A673 (cell line): ENCODE data around the gene SOX2. TPM values are rescaled to one million over a fixed set of nuclear protein-coding genes. Genes with fewer than 3 reads are reported as not detected.

Experiments used
- BruUV-seq: library from RNA; stranded (reverse); fragments of 400-500 nt; replicated peaks from 2 replicates; lab custom pipeline; 2021; lab: Mats Ljungman, UMichigan
- CTCF ChIA-PET: fragments of 300-600 bp; sonication (Branson Sonifier 250); formaldehyde crosslinking; loops from one replicate; lab custom pipeline; 2022; ENCODE audit warnings: antibody characterized with exemption; lab: Charles Lee
- POLR2A ChIA-PET: fragments of 300-600 bp; sonication (Branson Sonifier 250); formaldehyde crosslinking; loops from one replicate; lab custom pipeline; 2022; ENCODE audit warnings: antibody characterized with exemption; ENCODE audit not compliant: low non-redundant PET; lab: Charles Lee
- DNase-seq: peaks from one replicate; pipeline ENCODE4 v3.0.0-alpha.2; 2015; ENCODE audit warnings: low spot score
- H3K27ac ChIP-seq: fragments of 200-600 bp; sonication (generic); 2 replicates; pipeline ENCODE4 v1.5.1; 2016; ENCODE audit warnings: mixed run types, low read depth, mild to moderate bottlenecking, mixed read lengths, antibody characterized with exemption, low read length; ENCODE audit not compliant: poor library complexity, severe bottlenecking
- H3K27me3 ChIP-seq: fragments of 200-600 bp; sonication (generic); replicated peaks from 2 replicates; pipeline ENCODE4 v1.6.1; 2017; ENCODE audit warnings: mixed run types, low read depth, mild to moderate bottlenecking, mixed read lengths, antibody characterized with exemption, low read length; ENCODE audit not compliant: insufficient read depth, poor library complexity
- H3K36me3 ChIP-seq: fragments of 200-600 bp; sonication (generic); 2 replicates; pipeline ENCODE4 v1.6.1; 2016; ENCODE audit warnings: mixed run types, mild to moderate bottlenecking, mixed read lengths, antibody characterized with exemption, low read length; ENCODE audit not compliant: insufficient read depth, poor library complexity, severe bottlenecking
- H3K4me1 ChIP-seq: fragments of 200-600 bp; sonication (generic); 2 replicates; pipeline ENCODE4 v1.6.1; 2017; ENCODE audit warnings: mixed run types, mild to moderate bottlenecking, mixed read lengths, antibody characterized with exemption, low read length; ENCODE audit not compliant: insufficient read depth, poor library complexity, severe bottlenecking
- H3K4me3 ChIP-seq: fragments of 200-600 bp; sonication (generic); 2 replicates; pipeline ENCODE4 v1.5.1; 2016; ENCODE audit warnings: low read depth, mixed run types, mild to moderate bottlenecking, mixed read lengths, low read length; ENCODE audit not compliant: poor library complexity, severe bottlenecking
- H3K9me3 ChIP-seq: fragments of 200-600 bp; sonication (generic); 2 replicates; pipeline ENCODE4 v1.6.1; 2016; ENCODE audit warnings: mixed run types, low read depth, mild to moderate bottlenecking, mixed read lengths, antibody characterized with exemption, low read length; ENCODE audit not compliant: poor library complexity, severe bottlenecking
- EZH2 ChIP-seq: fragments of 200-600 bp; sonication (generic); IDR thresholded peaks from 2 replicates; pipeline ENCODE4 v1.6.1; 2017; ENCODE audit warnings: borderline replicate concordance, low read depth, mild to moderate bottlenecking, mixed read lengths, antibody characterized with exemption, low read length; ENCODE audit not compliant: poor library complexity, severe bottlenecking
- intact Hi-C: fragments of 100-400 bp; cut with micrococcal nuclease; formaldehyde crosslinking; loops from one replicate; pipeline ENCODE4 v1.10.0; 2022; ENCODE audit not compliant: unreplicated experiment
- total RNA-seq: library from RNA; stranded (reverse); gene quantifications from 2 replicates; pipeline ENCODE4 v1.2.3, GENCODE V29; 2021
- TF ChIP-seq, protein P1 (sequence below): fragments of 300-800, 200-600 bp; sonication (generic); conservative IDR thresholded peaks from 2 replicates; pipeline ENCODE4 v1.5.1; 2017; ENCODE audit warnings: low read depth, mild to moderate bottlenecking, antibody characterized with exemption, low read length, moderate library complexity, mixed read lengths

SOX2 gene
- total RNA-seq, 1 experiment from 2014 or later, result 62.0 TPM

GRCh38 chr3:181691901-181692300 lies 19.8 kb upstream of the SOX2 start:
- DNase-seq, result no peak
- no peak overlapping the region for H3K27ac ChIP-seq
- H3K9me3 ChIP-seq, result no peaks in the 10 kb centered on the region
- no peak for TF ChIP-seq EZH2
- TF ChIP-seq, protein P1, sequence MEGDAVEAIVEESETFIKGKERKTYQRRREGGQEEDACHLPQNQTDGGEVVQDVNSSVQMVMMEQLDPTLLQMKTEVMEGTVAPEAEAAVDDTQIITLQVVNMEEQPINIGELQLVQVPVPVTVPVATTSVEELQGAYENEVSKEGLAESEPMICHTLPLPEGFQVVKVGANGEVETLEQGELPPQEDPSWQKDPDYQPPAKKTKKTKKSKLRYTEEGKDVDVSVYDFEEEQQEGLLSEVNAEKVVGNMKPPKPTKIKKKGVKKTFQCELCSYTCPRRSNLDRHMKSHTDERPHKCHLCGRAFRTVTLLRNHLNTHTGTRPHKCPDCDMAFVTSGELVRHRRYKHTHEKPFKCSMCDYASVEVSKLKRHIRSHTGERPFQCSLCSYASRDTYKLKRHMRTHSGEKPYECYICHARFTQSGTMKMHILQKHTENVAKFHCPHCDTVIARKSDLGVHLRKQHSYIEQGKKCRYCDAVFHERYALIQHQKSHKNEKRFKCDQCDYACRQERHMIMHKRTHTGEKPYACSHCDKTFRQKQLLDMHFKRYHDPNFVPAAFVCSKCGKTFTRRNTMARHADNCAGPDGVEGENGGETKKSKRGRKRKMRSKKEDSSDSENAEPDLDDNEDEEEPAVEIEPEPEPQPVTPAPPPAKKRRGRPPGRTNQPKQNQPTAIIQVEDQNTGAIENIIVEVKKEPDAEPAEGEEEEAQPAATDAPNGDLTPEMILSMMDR, result no peak
- intact Hi-C loops, result no loop called here
- ChIA-PET POLR2A (no interaction called here), CTCF (interaction anchor here (0.6 kb wide), 1 partner anchor 904 kb away, joined by 3 read pairs; no protein-coding TSS in a partner anchor)
- peaks cover 5% of the 10 kb centered on the region for H3K4me1 ChIP-seq
- no peaks in the 10 kb centered on the region for H3K36me3 ChIP-seq
- H3K4me3 ChIP-seq, result no peak overlapping the region
- H3K27me3 ChIP-seq, result peaks cover 66% of the 10 kb centered on the region
- no TSS peak for BruUV-seq

DNA sequence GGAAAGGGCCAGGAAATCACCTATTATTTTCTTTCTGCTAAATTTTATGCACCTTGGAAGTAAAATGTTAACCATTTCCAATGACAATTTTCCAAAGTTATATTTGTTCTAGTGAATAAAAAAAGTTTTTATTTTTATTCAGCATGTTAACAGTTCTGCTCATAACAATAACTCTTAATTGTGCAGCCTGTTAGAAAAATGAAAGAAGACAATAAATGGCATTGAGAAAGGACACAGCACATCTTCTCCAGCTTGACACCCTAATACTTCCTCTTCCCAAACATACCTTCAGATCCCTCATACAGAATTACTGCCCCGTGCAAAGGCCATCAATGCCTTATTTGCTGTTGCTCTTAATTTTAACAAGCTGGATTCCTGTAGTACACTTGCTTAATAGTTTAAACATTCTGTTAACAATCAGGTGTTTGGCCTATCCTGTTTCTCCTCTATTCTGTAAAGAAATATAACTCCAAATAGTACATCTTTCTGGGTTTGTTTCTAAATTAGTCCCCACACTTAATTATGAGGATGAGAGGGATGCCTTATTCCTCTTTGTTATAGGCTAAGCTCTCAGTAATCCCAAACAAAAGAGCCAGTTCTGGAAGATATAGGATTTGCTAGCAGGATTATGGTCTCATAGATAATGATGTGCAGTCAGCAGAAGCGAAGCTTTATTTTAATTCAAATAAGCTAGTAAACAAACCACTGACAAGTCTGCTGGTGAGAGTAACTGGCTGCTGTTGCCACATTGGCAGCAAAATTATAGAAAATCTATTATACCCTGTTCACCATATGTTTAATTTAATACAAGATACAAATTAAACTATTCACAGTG lies 19.2 kb upstream of the SOX2 start:
- DNase-seq, result no peak
- Histone ChIP-seq H3K27ac (no peak overlapping the region), H3K27me3 (peaks cover 73% of the 10 kb centered on the region), H3K4me3 (no peak overlapping the region), H3K36me3 (no peaks in the 10 kb centered on the region), H3K9me3 (no peaks in the 10 kb centered on the region), H3K4me1 (peaks cover 5% of the 10 kb centered on the region)
- intact Hi-C loops, result no loop called here
- ChIA-PET CTCF (interaction anchor here (0.6 kb wide), 1 partner anchor 903 kb away, joined by 3 read pairs; no protein-coding TSS in a partner anchor), POLR2A (no interaction called here)
- TF ChIP-seq EZH2, result no peak
- TF ChIP-seq, protein P1, result no peak
- BruUV-seq, result no TSS peak

DNA sequence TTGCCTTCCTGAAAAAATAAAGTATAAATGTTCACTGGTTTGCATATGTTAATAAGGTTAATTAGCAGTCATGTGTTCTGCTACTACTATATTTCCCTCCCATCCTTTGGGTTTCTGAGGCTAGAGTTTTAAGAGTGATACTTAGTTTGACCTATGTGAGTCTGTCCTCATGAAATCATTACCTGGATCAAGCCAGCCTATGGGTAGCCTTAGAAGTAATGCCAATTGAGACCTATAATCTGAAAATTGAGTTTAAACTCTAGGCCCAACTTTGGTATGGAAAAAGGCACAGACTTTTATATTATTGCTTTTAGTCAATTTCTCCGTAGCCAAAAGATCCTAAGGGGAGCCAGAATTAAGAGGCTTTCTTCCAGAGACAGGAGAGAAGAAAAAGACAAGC lies 18.4 kb upstream of the SOX2 start:
- intact Hi-C loops, result no loop called here
- no peaks in the 10 kb centered on the region for H3K9me3 ChIP-seq
- peaks cover 79% of the 10 kb centered on the region for H3K27me3 ChIP-seq
- CTCF ChIA-PET, result no interaction called here
- no peak overlapping the region for H3K4me3 ChIP-seq
- no TSS peak for BruUV-seq
- POLR2A ChIA-PET, result no interaction called here
- no peak for DNase-seq
- TF ChIP-seq, protein P1, result no peak
- no peak for TF ChIP-seq EZH2
- peaks cover 5% of the 10 kb centered on the region for H3K4me1 ChIP-seq
- H3K36me3 ChIP-seq, result no peaks in the 10 kb centered on the region
- no peak overlapping the region for H3K27ac ChIP-seq
